HG03103 (cell line): ENCODE data around the gene RGS6.

Source experiments
- ATAC-seq: cut with Tn5 transposase; IDR thresholded peaks from one replicate; pipeline ENCODE4 v1.9.1; 2021; ENCODE audit warnings: low read depth; ENCODE audit not compliant: unreplicated experiment

RGS6 gene

GRCh38 chr14:72539661-72540315, 607.6 kb downstream of the RGS6 start:
- no peak for ATAC-seq

- no peak for ATAC-seq
These were observed 608.6 kb downstream of the RGS6 start for GRCh38 chr14:72540836-72541235.

GRCh38 chr14:72541546-72541945, 609.3 kb downstream of the RGS6 start:
- ATAC-seq: no peak

- ATAC-seq: no peak
These were observed 611.1 kb downstream of the RGS6 start for GRCh38 chr14:72543341-72543740.

- no peak for ATAC-seq
These were observed 612.6 kb downstream of the RGS6 start for GRCh38 chr14:72544615-72545387.

- ATAC-seq: no peak
These were observed 613.4 kb downstream of the RGS6 start for GRCh38 chr14:72545411-72546311.

- no peak for ATAC-seq
These were observed 614.3 kb downstream of the RGS6 start for GRCh38 chr14:72546344-72547016.

- ATAC-seq: no peak
These were observed 615.8 kb downstream of the RGS6 start for GRCh38 chr14:72547999-72548398.

- ATAC-seq: no peak
These were observed 616.8 kb downstream of the RGS6 start for GRCh38 chr14:72549026-72549425.

- no peak for ATAC-seq
These were observed 617.6 kb downstream of the RGS6 start for GRCh38 chr14:72549854-72550253.

- ATAC-seq: no peak
These were observed 618.3 kb downstream of the RGS6 start for GRCh38 chr14:72550513-72550912.

GRCh38 chr14:72552236-72552635, 620.0 kb downstream of the RGS6 start:
- no peak for ATAC-seq

GRCh38 chr14:72553161-72553560, 620.9 kb downstream of the RGS6 start:
- ATAC-seq: no peak

GRCh38 chr14:72553656-72554055, 621.4 kb downstream of the RGS6 start:
- no peak for ATAC-seq

- no peak for ATAC-seq
These were observed 622.2 kb downstream of the RGS6 start for GRCh38 chr14:72554401-72554800.

GRCh38 chr14:72554994-72555608, 622.9 kb downstream of the RGS6 start:
- ATAC-seq: no peak

- ATAC-seq: no peak
These were observed 623.4 kb downstream of the RGS6 start for GRCh38 chr14:72555609-72556000.

- no peak for ATAC-seq
These were observed 625.4 kb downstream of the RGS6 start for GRCh38 chr14:72557671-72558070.

GRCh38 chr14:72558721-72559120, 626.5 kb downstream of the RGS6 start:
- no peak for ATAC-seq

- ATAC-seq: no peak
These were observed 627.0 kb downstream of the RGS6 start for GRCh38 chr14:72559202-72559601.
